CD4-positive, alpha-beta memory T cell (primary cell): Measurements from ENCODE around the gene ZMIZ1. TPM values are rescaled to one million over a fixed set of nuclear protein-coding genes. Genes with fewer than 3 reads are reported as not detected.

Experiments
- CTCF ChIA-PET: fragments of 350-600 bp; sonication (Branson Sonifier 250); formaldehyde crosslinking; loops from one replicate; lab custom pipeline; 2021; ENCODE audit warnings: inconsistent platforms; ENCODE audit not compliant: partially characterized antibody; lab: Charles Lee
- POLR2A ChIA-PET: fragments of 350-600 bp; sonication (Branson Sonifier 250); formaldehyde crosslinking; loops from one replicate; lab custom pipeline; 2021; ENCODE audit not compliant: partially characterized antibody; lab: Charles Lee
- DNase-seq, 5 donors: peaks; one replicate each; pipeline versions ENCODE4 v3.0.0 to v3.0.0-alpha.2; 2020 to 2022; ENCODE audit warnings: mixed read lengths in 1 of 5
- H3K27ac ChIP-seq: one replicate; pipeline ENCODE4 v1.7.0; 2013; ENCODE audit warnings: low read depth, low read length
- H3K27me3 ChIP-seq: 2 replicates; pipeline ENCODE4 v1.7.0; 2013; ENCODE audit warnings: mild to moderate bottlenecking, low read length, moderate library complexity; ENCODE audit not compliant: insufficient read depth
- H3K36me3 ChIP-seq: 2 replicates; pipeline ENCODE4 v1.7.0; 2013; ENCODE audit warnings: mild to moderate bottlenecking, low read length, moderate library complexity; ENCODE audit not compliant: insufficient read depth
- H3K4me1 ChIP-seq: 2 replicates; pipeline ENCODE4 v1.7.0; 2013; ENCODE audit warnings: mild to moderate bottlenecking, low read length, moderate library complexity; ENCODE audit not compliant: insufficient read depth
- H3K4me3 ChIP-seq, 2 donors: one replicate each; pipeline ENCODE4 v1.7.0; 2013; ENCODE audit warnings: low read length in 2 of 2, mild to moderate bottlenecking in 1 of 2
- H3K9me3 ChIP-seq, 2 donors: one replicate each; pipeline ENCODE4 v1.7.0; 2013; ENCODE audit warnings: low read length in 2 of 2, control low read depth in 1 of 2; ENCODE audit not compliant: control insufficient read depth in 1 of 2
- H3K27ac Mint-ChIP-seq, 7 donors: one replicate each; pipeline ENCODE4 v1.8.0; 2020 to 2021; ENCODE audit warnings: mixed read lengths in 7 of 7, mild to moderate bottlenecking in 6 of 7, inconsistent platforms in 3 of 7, moderate library complexity in 3 of 7
- H3K27me3 Mint-ChIP-seq, 2 donors: one replicate each; pipeline ENCODE4 v1.8.0; 2020 to 2021; ENCODE audit warnings: mixed read lengths in 2 of 2
- H3K36me3 Mint-ChIP-seq, 2 donors: one replicate each; pipeline ENCODE4 v1.8.0; 2020 to 2021; ENCODE audit warnings: mixed read lengths in 2 of 2, inconsistent platforms in 1 of 2, mild to moderate bottlenecking in 1 of 2
- H3K4me1 Mint-ChIP-seq, 4 donors: one replicate each; pipeline ENCODE4 v1.8.0; 2020 to 2021; ENCODE audit warnings: mixed read lengths in 4 of 4, mild to moderate bottlenecking in 1 of 4
- H3K4me3 Mint-ChIP-seq, 8 donors: one replicate each; pipeline ENCODE4 v1.8.0; 2020 to 2021; ENCODE audit warnings: mixed read lengths in 8 of 8, mild to moderate bottlenecking in 7 of 8, moderate library complexity in 6 of 8, inconsistent platforms in 3 of 8
- H3K9me3 Mint-ChIP-seq, 8 donors: one replicate each; pipeline ENCODE4 v1.8.0; 2020 to 2021; ENCODE audit warnings: mixed read lengths in 8 of 8, mild to moderate bottlenecking in 5 of 8, inconsistent platforms in 3 of 8, moderate library complexity in 1 of 8
- intact Hi-C: fragments of 100-400 bp; cut with micrococcal nuclease; formaldehyde crosslinking; loops from one replicate; pipeline ENCODE4 v1.15.1; 2023
- polyA plus RNA-seq, 2 donors: library from polyadenylated mRNA; unstranded; fragments of 300-500 nt; fragmentation: Illumina TruSeq; gene quantifications; one replicate each; pipeline ENCODE4 v1.2.3, GENCODE V29; 2021
- total RNA-seq, 2 experiments: library from RNA; stranded (reverse); gene quantifications; one replicate each; pipeline ENCODE4 v1.2.3, GENCODE V29; 2021

Gene ZMIZ1
- total and polyA plus RNA-seq, 4 experiments from 2014 or later: 0.58 to 25.4 (median 14.0) TPM

GRCh38 chr10:79176052-79176501 is 107.3 kb downstream of the ZMIZ1 start:
- Histone ChIP-seq H3K4me3 (no peak overlapping the region), H3K9me3 (no peaks in the 10 kb centered on the region), H3K27me3 (no peaks in the 10 kb centered on the region), H3K27ac (no peak overlapping the region), H3K4me1 (no peaks in the 10 kb centered on the region), H3K36me3 (no peaks in the 10 kb centered on the region)
- H3K4me1 Mint-ChIP-seq: peaks cover 0 to 2% (median under 1%) of the 10 kb centered on the region in 4 donors
- no peaks in the 10 kb centered on the region for H3K9me3 Mint-ChIP-seq
- intact Hi-C loops: no loop called here
- ChIA-PET POLR2A (no interaction called here), CTCF (interaction anchor here (1.5 kb wide), 1 partner anchor 19 kb away, joined by 5 read pairs; no protein-coding TSS in a partner anchor)
- no peak overlapping the region for H3K27ac Mint-ChIP-seq
- peaks cover 0 to 3% of the 10 kb centered on the region in 2 donors for H3K36me3 Mint-ChIP-seq
- DNase-seq: no peak
- no peak overlapping the region for H3K4me3 Mint-ChIP-seq
- no peaks in the 10 kb centered on the region for H3K27me3 Mint-ChIP-seq

GRCh38 chr10:79176949-79177602 is 108.3 kb downstream of the ZMIZ1 start:
- CTCF ChIA-PET: interaction anchor here (0.5 to 1.5 kb wide), 2 partner anchors 18 to 1147 kb away, joined by 3 to 5 read pairs; no protein-coding TSS in a partner anchor
- Mint-ChIP-seq H3K27ac (peak overlapping the region in 1 of 7 donors; percentile 42), H3K27me3 (no peaks in the 10 kb centered on the region), H3K36me3 (peaks cover 0 to 3% of the 10 kb centered on the region in 2 donors), H3K9me3 (no peaks in the 10 kb centered on the region), H3K4me1 (peaks cover 0 to 2% (median under 1%) of the 10 kb centered on the region in 4 donors), H3K4me3 (no peak overlapping the region)
- Histone ChIP-seq H3K4me3 (no peak overlapping the region), H3K36me3 (no peaks in the 10 kb centered on the region), H3K27me3 (no peaks in the 10 kb centered on the region), H3K4me1 (no peaks in the 10 kb centered on the region), H3K27ac (no peak overlapping the region), H3K9me3 (no peaks in the 10 kb centered on the region)
- POLR2A ChIA-PET: no interaction called here
- DNase-seq: no peak
- intact Hi-C loops: no loop called here

GRCh38 chr10:79178070-79178576 is 109.4 kb downstream of the ZMIZ1 start:
- H3K36me3 ChIP-seq: no peaks in the 10 kb centered on the region
- H3K9me3 Mint-ChIP-seq: no peaks in the 10 kb centered on the region

GRCh38 chr10:79178614-79179163 is 109.9 kb downstream of the ZMIZ1 start:
- CTCF ChIA-PET: no interaction called here
- DNase-seq: no peak

More at GRCh38 chr10:79178070-79178576, 109.4 kb downstream of the ZMIZ1 start:
- H3K36me3 Mint-ChIP-seq: peaks cover 0 to 3% of the 10 kb centered on the region in 2 donors
- peaks cover 0 to 4% (median 3%) of the 10 kb centered on the region in 4 donors for H3K4me1 Mint-ChIP-seq
- no peak overlapping the region for H3K4me3 ChIP-seq
- H3K27ac Mint-ChIP-seq: peak overlapping the region in 2 of 7 donors; percentile 31 to 68
- no peak overlapping the region for H3K27ac ChIP-seq
- H3K27me3 ChIP-seq: no peaks in the 10 kb centered on the region
- no peak for DNase-seq
- no peaks in the 10 kb centered on the region for H3K9me3 ChIP-seq
- no peaks in the 10 kb centered on the region for H3K27me3 Mint-ChIP-seq
- no peak overlapping the region for H3K4me3 Mint-ChIP-seq
- intact Hi-C loops: no loop called here
- CTCF ChIA-PET: no interaction called here
- POLR2A ChIA-PET: no interaction called here
- no peaks in the 10 kb centered on the region for H3K4me1 ChIP-seq

GRCh38 chr10:79179164-79179956 is 110.6 kb downstream of the ZMIZ1 start:
- Histone ChIP-seq H3K27me3 (no peaks in the 10 kb centered on the region), H3K4me1 (no peaks in the 10 kb centered on the region), H3K9me3 (no peaks in the 10 kb centered on the region), H3K36me3 (no peaks in the 10 kb centered on the region), H3K27ac (no peak overlapping the region), H3K4me3 (no peak overlapping the region)
- CTCF ChIA-PET: no interaction called here
- H3K9me3 Mint-ChIP-seq: no peaks in the 10 kb centered on the region
- no peak for DNase-seq
- peaks cover 0 to 2% of the 10 kb centered on the region in 2 donors for H3K36me3 Mint-ChIP-seq
- intact Hi-C loops: no loop called here
- peaks cover 0 to 4% (median 3%) of the 10 kb centered on the region in 4 donors for H3K4me1 Mint-ChIP-seq
- no peaks in the 10 kb centered on the region for H3K27me3 Mint-ChIP-seq
- POLR2A ChIA-PET: no interaction called here
- peak overlapping the region in 1 of 7 donors; percentile 77 for H3K27ac Mint-ChIP-seq
- H3K4me3 Mint-ChIP-seq: no peak overlapping the region

More at GRCh38 chr10:79178614-79179163, 109.9 kb downstream of the ZMIZ1 start:
- Histone ChIP-seq H3K36me3 (no peaks in the 10 kb centered on the region), H3K27ac (no peak overlapping the region), H3K27me3 (no peaks in the 10 kb centered on the region), H3K9me3 (no peaks in the 10 kb centered on the region), H3K4me1 (no peaks in the 10 kb centered on the region), H3K4me3 (no peak overlapping the region)
- Mint-ChIP-seq H3K4me3 (no peak overlapping the region), H3K4me1 (peaks cover 0 to 4% (median 3%) of the 10 kb centered on the region in 4 donors), H3K27me3 (no peaks in the 10 kb centered on the region), H3K9me3 (no peaks in the 10 kb centered on the region), H3K27ac (peak overlapping the region in 1 of 7 donors; percentile 77), H3K36me3 (peaks cover 0 to 3% of the 10 kb centered on the region in 2 donors)
- intact Hi-C loops: no loop called here
- POLR2A ChIA-PET: no interaction called here

- Mint-ChIP-seq H3K27ac (no peak overlapping the region), H3K4me3 (no peak overlapping the region), H3K27me3 (no peaks in the 10 kb centered on the region), H3K9me3 (no peaks in the 10 kb centered on the region), H3K36me3 (peaks cover 0 to 2% of the 10 kb centered on the region in 2 donors), H3K4me1 (peaks cover 0 to 4% (median 3%) of the 10 kb centered on the region in 4 donors)
- intact Hi-C loops: no loop called here
- no peak overlapping the region for H3K4me3 ChIP-seq
- no peak for DNase-seq
- H3K9me3 ChIP-seq: no peaks in the 10 kb centered on the region
- no peak overlapping the region for H3K27ac ChIP-seq
- H3K36me3 ChIP-seq: no peaks in the 10 kb centered on the region
- CTCF ChIA-PET: no interaction called here
- H3K27me3 ChIP-seq: no peaks in the 10 kb centered on the region
- POLR2A ChIA-PET: no interaction called here
- H3K4me1 ChIP-seq: no peaks in the 10 kb centered on the region
Measured at GRCh38 chr10:79179957-79180309, 111.2 kb downstream of the ZMIZ1 start.
